Left lung (tissue), 10 donors: ENCODE measurements around the gene OR2K2. TPM values are rescaled to one million over a fixed set of nuclear protein-coding genes. Genes with fewer than 3 reads are reported as not detected.
"Not testable (repeated sequence)": the region's sequence is repeated elsewhere in the genome, so short reads cannot be mapped to it uniquely, and the experiment has no call there.

Experiments used
- ATAC-seq: fragments of 200-7000 bp; cut with Tn5 transposase; one replicate; pipeline ENCODE4 v1.9.1; 2020; ENCODE audit warnings: moderate library complexity
- DNase-seq, 4 donors: peaks; one replicate each; pipeline ENCODE4 v3.0.0-alpha.2; 2013 to 2020
- H3K27ac ChIP-seq, 2 donors: fragments of 200-600 bp; sonication (generic) in 1 of 2; one replicate each; pipeline versions ENCODE4 v1.5.0 to v1.8.0; 2020 to 2021
- H3K27me3 ChIP-seq, 2 donors: fragments of 200-600 bp; sonication (generic) in 1 of 2; one replicate each; pipeline versions ENCODE4 v1.5.0 to v1.8.0; 2020 to 2021
- H3K36me3 ChIP-seq, 2 donors: fragments of 200-600 bp; sonication (generic) in 1 of 2; one replicate each; pipeline versions ENCODE4 v1.5.0 to v1.8.0; 2020 to 2021
- H3K4me1 ChIP-seq, 2 donors: fragments of 200-600 bp; one replicate each; pipeline ENCODE4 v1.8.0; 2021
- H3K4me3 ChIP-seq, 2 donors: fragments of 200-600 bp; sonication (generic) in 1 of 2; one replicate each; pipeline versions ENCODE4 v1.5.0 to v1.8.0; 2020 to 2021; ENCODE audit warnings: mild to moderate bottlenecking in 1 of 2
- H3K9me3 ChIP-seq, 2 donors: fragments of 200-600 bp; sonication (generic) in 1 of 2; one replicate each; pipeline versions ENCODE4 v1.5.0 to v1.8.0; 2020 to 2021
- CTCF ChIP-seq, 2 donors: fragments of 200-600 bp; sonication (generic) in 1 of 2; IDR thresholded peaks; one replicate each; pipeline versions ENCODE4 v1.5.0 to v1.8.0; 2021; ENCODE audit warnings: antibody characterized with exemption in 2 of 2
- intact Hi-C, 2 donors: fragments of 100-400 bp; cut with DNase I; formaldehyde crosslinking; loops; one replicate each; pipeline versions ENCODE4 v1.11.2 to v1.14.2; 2022
- polyA plus RNA-seq, 6 donors: library from polyadenylated mRNA; unstranded; fragments of 120-200 nt; gene quantifications; one replicate each; pipeline ENCODE4 v1.2.1, GENCODE V29; 2013; ENCODE audit not compliant: insufficient read length in 6 of 6
- total RNA-seq, 2 donors: library from RNA; stranded (reverse); fragmentation: NEBNext Ultra II Directional; extraction: Animal tissue kit (Norgen Biotek cat#: 25700); gene quantifications; one replicate each; pipeline ENCODE4 v1.2.1, GENCODE V29; 2021
- donor health status: DM: no; HTN: yes; CAD: no.
- donor health status: DM: no; HTN: no; CAD: no.

OR2K2 gene
- total and polyA plus RNA-seq, 8 donors = not detected

DNA sequence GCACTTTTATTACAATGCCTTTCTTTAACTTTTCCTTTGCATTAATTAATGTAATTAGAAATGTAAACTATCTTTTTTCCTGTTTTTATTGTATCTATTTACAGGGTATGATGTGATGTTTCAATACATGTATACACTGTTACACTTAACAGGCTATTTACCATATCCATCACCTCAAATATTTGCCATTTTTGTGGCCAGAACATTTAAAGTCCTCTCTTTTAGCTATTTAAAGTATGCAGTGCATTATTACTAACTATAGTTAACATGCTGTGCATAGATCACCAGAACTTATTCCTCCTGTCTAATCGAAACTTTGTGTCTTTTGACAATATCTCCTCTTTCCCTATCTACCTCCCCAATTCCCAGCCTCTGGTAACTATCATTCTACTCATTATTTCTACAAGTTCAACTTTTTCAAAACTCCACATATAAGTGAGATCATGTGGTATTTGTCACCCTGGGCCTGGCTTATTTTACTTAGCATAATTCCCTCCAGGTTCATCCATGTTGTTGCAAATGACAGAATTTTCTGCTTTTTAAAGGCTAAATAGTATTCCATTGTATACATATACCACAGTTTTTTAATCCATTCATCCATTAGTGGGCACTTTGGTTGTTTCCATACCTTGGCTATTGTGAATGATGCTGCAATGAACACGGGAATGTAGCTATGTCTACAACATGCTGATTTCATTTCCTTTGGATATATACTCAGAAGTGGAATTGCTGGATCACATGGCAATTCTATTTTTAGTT lies 32.8 kb downstream of the OR2K2 start:
- DNase-seq = no peak
- no peaks in the 10 kb centered on the region for H3K9me3 ChIP-seq
- intact Hi-C loops = no loop called here
- H3K4me1 ChIP-seq = peaks cover 0 to 10% of the 10 kb centered on the region in 2 donors
- H3K27ac ChIP-seq = no peak overlapping the region
- H3K4me3 ChIP-seq = no peak overlapping the region
- no peaks in the 10 kb centered on the region for H3K27me3 ChIP-seq
- H3K36me3 ChIP-seq = no peaks in the 10 kb centered on the region
- no peak for TF ChIP-seq CTCF (IDR thresholded peaks at IDR 0.05)
- ATAC-seq = no peak

GRCh38 chr9:111294691-111295451 lies 35.2 kb downstream of the OR2K2 start:
- intact Hi-C loops = no loop called here
- no peak overlapping the region for H3K4me3 ChIP-seq
- no peak for TF ChIP-seq CTCF (IDR thresholded peaks at IDR 0.05)

DNA sequence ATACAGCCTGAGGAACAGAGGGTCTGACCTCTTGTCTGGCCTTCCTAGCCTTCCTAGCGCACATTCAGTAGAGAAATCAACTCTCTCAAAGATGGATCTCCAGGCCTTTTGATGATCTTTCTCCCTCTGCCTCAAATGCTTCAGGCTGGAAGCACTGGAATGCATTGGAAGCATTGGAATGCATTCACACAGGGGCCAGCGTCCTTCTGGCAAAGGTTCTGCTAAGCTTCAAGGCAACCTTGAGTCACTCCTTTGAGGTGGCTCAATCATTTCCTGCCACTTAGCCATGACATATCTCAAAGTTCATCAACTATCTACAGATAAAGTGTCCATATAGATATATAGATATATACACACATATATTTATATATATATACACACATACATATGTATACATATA lies 42.9 kb downstream of the OR2K2 start:
- no peak for DNase-seq
- TF ChIP-seq CTCF (IDR thresholded peaks at IDR 0.05) = no peak
- no peaks in the 10 kb centered on the region for H3K36me3 ChIP-seq
- no peaks in the 10 kb centered on the region for H3K9me3 ChIP-seq
- intact Hi-C loops = no loop called here
- H3K4me1 ChIP-seq = peaks cover 0 to 8% of the 10 kb centered on the region in 2 donors
- H3K27ac ChIP-seq = no peak overlapping the region
- no peak for ATAC-seq
- no peak overlapping the region for H3K4me3 ChIP-seq
- no peaks in the 10 kb centered on the region for H3K27me3 ChIP-seq

More at GRCh38 chr9:111294691-111295451, 35.2 kb downstream of the OR2K2 start:
- no peaks in the 10 kb centered on the region for H3K9me3 ChIP-seq
- ATAC-seq (peak; percentile 66), DNase-seq (no peak)
- peaks cover 0 to 10% of the 10 kb centered on the region in 2 donors for H3K4me1 ChIP-seq
- H3K27me3 ChIP-seq = no peaks in the 10 kb centered on the region
- no peaks in the 10 kb centered on the region for H3K36me3 ChIP-seq
- H3K27ac ChIP-seq = no peak overlapping the region

DNA sequence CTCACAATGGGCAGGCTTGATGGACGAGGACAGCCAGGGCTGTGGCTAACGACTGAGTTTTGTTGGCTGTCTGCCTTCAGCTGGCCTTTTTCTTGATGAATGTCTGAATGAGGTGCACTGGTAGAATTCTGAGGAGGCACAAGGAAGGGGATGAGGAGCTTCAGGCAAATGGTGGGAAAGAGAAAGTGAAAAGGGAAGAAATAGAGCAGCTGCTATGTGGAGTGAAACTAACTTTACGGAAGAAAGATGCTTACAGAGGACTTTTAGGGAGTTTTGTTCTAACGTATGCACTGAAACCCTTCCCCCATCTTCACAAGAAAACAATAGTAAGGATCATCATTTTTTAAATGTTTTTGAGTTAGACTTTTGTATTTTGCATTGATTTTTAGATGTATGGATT lies 45.3 kb downstream of the OR2K2 start:
- no peak for TF ChIP-seq CTCF (IDR thresholded peaks at IDR 0.05)
- ATAC-seq = no peak
- Histone ChIP-seq H3K36me3 (no peaks in the 10 kb centered on the region), H3K9me3 (no peaks in the 10 kb centered on the region), H3K27me3 (no peaks in the 10 kb centered on the region), H3K4me1 (peaks cover 0 to 8% of the 10 kb centered on the region in 2 donors), H3K4me3 (no peak overlapping the region), H3K27ac (no peak overlapping the region)
- intact Hi-C loops = no loop called here
- DNase-seq = no peak

DNA sequence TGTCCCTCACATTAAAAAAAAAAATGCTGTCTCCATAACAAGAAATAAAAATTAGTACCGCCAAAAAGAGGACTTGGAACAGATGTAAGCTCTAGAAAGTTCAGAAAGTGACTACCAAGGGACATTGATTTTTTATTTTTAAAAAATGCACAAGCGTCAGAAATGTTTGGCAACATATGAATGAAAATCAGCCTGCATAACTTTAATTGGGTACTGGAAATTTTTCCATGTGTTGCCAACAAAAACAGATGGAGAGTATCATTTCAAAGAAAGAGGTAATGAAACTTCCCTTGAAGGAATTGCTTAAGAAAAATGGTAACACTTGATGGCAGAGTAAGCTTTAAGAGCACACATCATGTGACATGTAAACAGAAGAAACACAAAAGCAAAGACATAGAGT lies 47.2 kb downstream of the OR2K2 start:
- DNase-seq = peak in 2 of 4 donors; percentile 56 to 65

GRCh38 chr9:111280795-111281194 lies 49.2 kb downstream of the OR2K2 start:
- intact Hi-C loops, DNase-seq: not testable (repeated sequence)

More for the DNA sequence above, 47.2 kb downstream of the OR2K2 start:
- H3K36me3 ChIP-seq = no peaks in the 10 kb centered on the region
- TF ChIP-seq CTCF (IDR thresholded peaks at IDR 0.05) = no peak
- ATAC-seq = no peak
- no peaks in the 10 kb centered on the region for H3K9me3 ChIP-seq
- no peak overlapping the region for H3K27ac ChIP-seq
- peaks cover 0 to 1% of the 10 kb centered on the region in 2 donors for H3K4me1 ChIP-seq
- no peak overlapping the region for H3K4me3 ChIP-seq
- intact Hi-C loops = no loop called here
- no peaks in the 10 kb centered on the region for H3K27me3 ChIP-seq

More at GRCh38 chr9:111280795-111281194, 49.2 kb downstream of the OR2K2 start:
- not testable (repeated sequence) for H3K36me3 ChIP-seq, H3K27me3 ChIP-seq, H3K4me3 ChIP-seq, H3K9me3 ChIP-seq, ATAC-seq, H3K27ac ChIP-seq, H3K4me1 ChIP-seq
